K562 (cell line): ENCODE data around the gene KAT7. TPM values are rescaled to one million over a fixed set of nuclear protein-coding genes. Genes with fewer than 3 reads are reported as not detected.

ENCODE experiments used
- ARNT ChIP-seq, 2 experiments: fragments of 450-650 bp; IDR thresholded peaks; 2 replicates each; pipeline ENCODE4 v1.6.1; 2016; ENCODE audit warnings: mild to moderate bottlenecking in 1 of 2
- ASH1L ChIP-seq: fragments of 450-650 bp; IDR thresholded peaks from 2 replicates; pipeline ENCODE4 v1.6.1; 2018; ENCODE audit warnings: borderline replicate concordance, mild to moderate bottlenecking, low read depth; ENCODE audit not compliant: partially characterized antibody
- COPS2 ChIP-seq: fragments of 450-650 bp; conservative IDR thresholded peaks from 2 replicates; pipeline ENCODE4 v1.6.1; 2016; ENCODE audit warnings: mild to moderate bottlenecking, moderate library complexity
- CTBP1 ChIP-seq: fragments of 450-650 bp; IDR thresholded peaks from 2 replicates; pipeline ENCODE4 v1.6.1; 2016; ENCODE audit warnings: borderline replicate concordance
- EP300 ChIP-seq: IDR thresholded peaks from 2 replicates; pipeline ENCODE4 v1.6.1; 2012; ENCODE audit warnings: low read length, improper control_type of control experiment
- ETV5 ChIP-seq: sonication (generic); formaldehyde crosslinking; IDR thresholded peaks from 2 replicates; pipeline ENCODE4 v1.4.0; 2020; ENCODE audit warnings: low read depth, mild to moderate bottlenecking, missing genetic modification reagents
- ETV6 ChIP-seq, 3 experiments: fragments of 150-350 bp in 1 of 3; sonication (generic) in 1 of 3; formaldehyde crosslinking in 1 of 3; IDR thresholded peaks; 2 replicates each; pipeline versions ENCODE4 v1.6.1 to v1.8.0; 2014 to 2022; ENCODE audit warnings: borderline replicate concordance in 2 of 3, low read depth in 2 of 3, antibody characterized with exemption in 1 of 3, low read length in 1 of 3, mild to moderate bottlenecking in 1 of 3, missing genetic modification reagents in 1 of 3
- HMG20A ChIP-seq: fragments of 450-650 bp; formaldehyde crosslinking; conservative IDR thresholded peaks from 2 replicates; pipeline ENCODE4 v1.4.0; 2020; ENCODE audit warnings: mild to moderate bottlenecking, mixed read lengths
- MAFG ChIP-seq: fragments of 450-650 bp; conservative IDR thresholded peaks from 2 replicates; pipeline ENCODE4 v1.6.1; 2016; ENCODE audit warnings: missing genetic modification characterization, missing compliant biosample characterization
- NR2C2 ChIP-seq, 2 experiments: fragments of 200-800 bp in 1 of 2; sonication (Bioruptor generic) in 1 of 2; sonication (generic) in 1 of 2; formaldehyde crosslinking in 1 of 2; IDR thresholded peaks; 2 replicates each; pipeline versions ENCODE4 v1.6.1 to v1.8.0; 2016 to 2022; ENCODE audit warnings: mild to moderate bottlenecking in 1 of 2, missing compliant biosample characterization in 1 of 2, missing genetic modification characterization in 1 of 2, missing genetic modification reagents in 1 of 2
- PYGO2 ChIP-seq: fragments of 450-650 bp; IDR thresholded peaks from 2 replicates; pipeline ENCODE4 v1.6.1; 2016; ENCODE audit warnings: mild to moderate bottlenecking, missing genetic modification characterization, moderate library complexity, missing compliant biosample characterization
- RAD51 ChIP-seq: fragments of 450-650 bp; IDR thresholded peaks from 2 replicates; pipeline ENCODE4 v1.7.1; 2016; ENCODE audit warnings: low read depth, mild to moderate bottlenecking, borderline replicate concordance
- RHOXF2B ChIP-seq: fragments of 250-450 bp; sonication (Bioruptor Pico); conservative IDR thresholded peaks from 2 replicates; pipeline ENCODE4 v1.5.1; 2021
- TAL1 ChIP-seq: fragments of 450-650 bp; IDR thresholded peaks from 2 replicates; pipeline ENCODE4 v1.6.1; 2016; ENCODE audit warnings: mild to moderate bottlenecking
- TFAM ChIP-seq: fragments of 250-450 bp; sonication (Bioruptor Pico); conservative IDR thresholded peaks from 2 replicates; pipeline ENCODE4 v1.5.0; 2021; ENCODE audit warnings: mild to moderate bottlenecking, moderate library complexity
- ZC3H8 ChIP-seq: fragments of 450-650 bp; IDR thresholded peaks from 2 replicates; pipeline ENCODE4 v1.6.1; 2017
- ZNF121 ChIP-seq: sonication (generic); formaldehyde crosslinking; conservative IDR thresholded peaks from 2 replicates; pipeline ENCODE4 v1.8.0; 2022; ENCODE audit warnings: missing genetic modification reagents
- ZNF140 ChIP-seq: fragments of 250-450 bp; sonication (Bioruptor Pico); IDR thresholded peaks from 2 replicates; pipeline ENCODE4 v1.8.0; 2021; ENCODE audit warnings: moderate library complexity, mild to moderate bottlenecking, inconsistent platforms
- ZNF408 ChIP-seq: fragments of 250-450 bp; sonication (Bioruptor Pico); IDR thresholded peaks from 2 replicates; pipeline ENCODE4 v1.4.0; 2020; ENCODE audit warnings: low read depth, mild to moderate bottlenecking, moderate library complexity
- ZNF445 ChIP-seq: fragments of 250-450 bp; sonication (Bioruptor Pico); IDR thresholded peaks from 2 replicates; pipeline ENCODE4 v1.4.0; 2020; ENCODE audit warnings: low read depth, mild to moderate bottlenecking, moderate library complexity
- ZNF668 ChIP-seq: fragments of 250-450 bp; sonication (Bioruptor Pico); IDR thresholded peaks from 2 replicates; pipeline ENCODE4 v1.8.0; 2022; ENCODE audit warnings: mild to moderate bottlenecking, inconsistent platforms
- ZNF766 ChIP-seq: fragments of 200-800 bp; sonication (Bioruptor generic); conservative IDR thresholded peaks from 2 replicates; pipeline ENCODE4 v1.6.1; 2016; ENCODE audit warnings: missing genetic modification characterization, missing compliant biosample characterization
- ZNF780A ChIP-seq: fragments of 250-450 bp; sonication (Bioruptor Pico); IDR thresholded peaks from 2 replicates; pipeline ENCODE4 v1.5.0; 2021; ENCODE audit warnings: mild to moderate bottlenecking
- polyA plus RNA-seq, 8 experiments: library from polyadenylated mRNA; depleted of rRNA in 4 of 8; stranded (reverse) in 5 of 8; unstranded in 3 of 8; fragments of >200 nt; fragmentation: Nextera tagmentation in 2 of 8; fragmentation: Illumina TruSeq in 1 of 8; extraction: Ambion mirVana in 2 of 8; extraction: Trizol in 1 of 8; gene quantifications; 2 replicates each; pipeline versions ENCODE4 v1.2.1 to v1.2.3, GENCODE V29; 2011 to 2014; ENCODE audit warnings: inconsistent platforms in 1 of 8, missing spikeins in 1 of 8
- total RNA-seq, 7 experiments: library from RNA; depleted of rRNA in 6 of 7; stranded (reverse); fragments of >200 nt in 6 of 7; fragmentation: Illumina TruSeq in 2 of 7; extraction: Trizol in 2 of 7; gene quantifications; 2 replicates each; pipeline versions ENCODE4 v1.2.1 to v1.2.3, GENCODE V29; 2011 to 2021; ENCODE audit warnings: low replicate concordance in 1 of 7
- TF ChIP-seq, protein P1 (sequence below): fragments of 450-650 bp; conservative IDR thresholded peaks from 2 replicates; pipeline ENCODE4 v1.6.1; 2016; ENCODE audit warnings: missing genetic modification characterization, low read depth, mild to moderate bottlenecking, control low read depth, missing compliant biosample characterization
- TF ChIP-seq, protein P2 (sequence below): fragments of 450-650 bp; IDR thresholded peaks from one replicate; pipeline ENCODE4 v1.6.1; 2018; ENCODE audit warnings: mild to moderate bottlenecking, moderate library complexity; ENCODE audit not compliant: partially characterized antibody
- TF ChIP-seq, protein P3 (sequence below): fragments of 450-650 bp; IDR thresholded peaks from 2 replicates; pipeline ENCODE4 v1.6.1; 2017; ENCODE audit warnings: mild to moderate bottlenecking, moderate library complexity

Gene KAT7
- total and polyA plus RNA-seq, 9 of the 15 experiments (the other 6 are each of a cell fraction or from before 2014, with no cell fraction given), result 10.8 to 57.3 (median 34.8) TPM

DNA sequence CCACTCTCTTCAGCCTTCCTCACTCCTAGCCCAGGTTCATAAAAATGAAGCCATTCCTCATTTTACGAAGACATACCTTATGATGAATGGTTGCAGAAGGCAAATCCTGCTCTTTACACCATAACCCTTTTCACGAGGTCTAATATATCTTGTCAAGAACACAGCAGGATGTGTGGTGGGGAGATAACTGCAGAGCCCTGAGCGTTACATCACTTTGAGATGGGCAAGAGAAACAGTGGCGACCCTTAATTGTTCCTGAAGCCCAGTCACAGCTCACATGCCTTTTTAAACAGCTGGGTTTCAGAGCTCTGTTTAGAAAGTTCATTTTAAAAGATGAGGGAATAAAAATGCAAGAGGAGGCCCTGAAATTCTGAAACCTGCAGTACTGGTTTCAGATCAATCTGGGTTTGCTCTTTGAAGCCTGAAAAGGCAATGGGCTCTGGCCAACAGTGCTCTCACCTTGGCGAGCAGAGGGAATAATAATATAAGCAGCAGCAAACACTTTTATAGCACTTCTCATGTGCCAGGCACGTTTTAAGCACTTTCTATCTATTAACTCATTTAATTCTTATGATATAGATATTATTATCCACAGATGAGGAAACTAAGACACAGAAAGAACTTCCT lies 27.4 kb upstream of the KAT7 start (continued):
- TF ChIP-seq ZNF140 (CRISPR knock-in tag) (no peak), EP300 (peak; percentile 87), ZNF766 (CRISPR knock-in tag) (peak; percentile 58; the same call in 1 of the 2 replicates), ZNF408 (CRISPR knock-in tag) (no peak), TFAM (CRISPR knock-in tag) (no peak), RAD51 (peak; percentile 19; the same call in 1 of the 2 replicates), RHOXF2B (CRISPR knock-in tag) (0 out of 2 replicates have a peak, but pooled peaks have one; percentile 33), ZC3H8 (no peak), ETV6 (IDR thresholded peaks at IDR 0.05; ENCODE audit: borderline replicate concordance in 1 of 2, low read depth in 2 of 2, low read length in 1 of 2) (no peak), ETV6 (CRISPR knock-in tag; IDR thresholded peaks at IDR 0.05; ENCODE audit: borderline replicate concordance) (no peak), NR2C2 (CRISPR knock-in tag; IDR thresholded peaks at IDR 0.05) (no peak), NR2C2 (tag; IDR thresholded peaks at IDR 0.05) (peak; percentile 52; the same call in 1 of the 2 replicates), ASH1L (no peak), ZNF668 (CRISPR knock-in tag) (no peak), COPS2 (no peak), CTBP1 (peak; percentile 76), ZNF780A (no peak), HMG20A (CRISPR knock-in tag) (no peak), TAL1 (peak; percentile 83), ETV5 (CRISPR knock-in tag) (0 out of 2 replicates have a peak, but pooled peaks have one; percentile 48), MAFG (tag) (no peak), ZNF445 (CRISPR knock-in tag) (no peak), ZNF121 (no peak), ARNT (IDR thresholded peaks at IDR 0.05) (0 out of 4 replicates have a peak, but pooled peaks of 1 of the 2 experiments have one; percentile 74), PYGO2 (tag) (no peak)
- TF ChIP-seq, protein P1, sequence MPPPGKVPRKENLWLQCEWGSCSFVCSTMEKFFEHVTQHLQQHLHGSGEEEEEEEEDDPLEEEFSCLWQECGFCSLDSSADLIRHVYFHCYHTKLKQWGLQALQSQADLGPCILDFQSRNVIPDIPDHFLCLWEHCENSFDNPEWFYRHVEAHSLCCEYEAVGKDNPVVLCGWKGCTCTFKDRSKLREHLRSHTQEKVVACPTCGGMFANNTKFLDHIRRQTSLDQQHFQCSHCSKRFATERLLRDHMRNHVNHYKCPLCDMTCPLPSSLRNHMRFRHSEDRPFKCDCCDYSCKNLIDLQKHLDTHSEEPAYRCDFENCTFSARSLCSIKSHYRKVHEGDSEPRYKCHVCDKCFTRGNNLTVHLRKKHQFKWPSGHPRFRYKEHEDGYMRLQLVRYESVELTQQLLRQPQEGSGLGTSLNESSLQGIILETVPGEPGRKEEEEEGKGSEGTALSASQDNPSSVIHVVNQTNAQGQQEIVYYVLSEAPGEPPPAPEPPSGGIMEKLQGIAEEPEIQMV, result no peak
- TF ChIP-seq, protein P2, sequence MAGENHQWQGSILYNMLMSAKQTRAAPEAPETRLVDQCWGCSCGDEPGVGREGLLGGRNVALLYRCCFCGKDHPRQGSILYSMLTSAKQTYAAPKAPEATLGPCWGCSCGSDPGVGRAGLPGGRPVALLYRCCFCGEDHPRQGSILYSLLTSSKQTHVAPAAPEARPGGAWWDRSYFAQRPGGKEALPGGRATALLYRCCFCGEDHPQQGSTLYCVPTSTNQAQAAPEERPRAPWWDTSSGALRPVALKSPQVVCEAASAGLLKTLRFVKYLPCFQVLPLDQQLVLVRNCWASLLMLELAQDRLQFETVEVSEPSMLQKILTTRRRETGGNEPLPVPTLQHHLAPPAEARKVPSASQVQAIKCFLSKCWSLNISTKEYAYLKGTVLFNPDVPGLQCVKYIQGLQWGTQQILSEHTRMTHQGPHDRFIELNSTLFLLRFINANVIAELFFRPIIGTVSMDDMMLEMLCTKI, result no peak
- TF ChIP-seq, protein P3, sequence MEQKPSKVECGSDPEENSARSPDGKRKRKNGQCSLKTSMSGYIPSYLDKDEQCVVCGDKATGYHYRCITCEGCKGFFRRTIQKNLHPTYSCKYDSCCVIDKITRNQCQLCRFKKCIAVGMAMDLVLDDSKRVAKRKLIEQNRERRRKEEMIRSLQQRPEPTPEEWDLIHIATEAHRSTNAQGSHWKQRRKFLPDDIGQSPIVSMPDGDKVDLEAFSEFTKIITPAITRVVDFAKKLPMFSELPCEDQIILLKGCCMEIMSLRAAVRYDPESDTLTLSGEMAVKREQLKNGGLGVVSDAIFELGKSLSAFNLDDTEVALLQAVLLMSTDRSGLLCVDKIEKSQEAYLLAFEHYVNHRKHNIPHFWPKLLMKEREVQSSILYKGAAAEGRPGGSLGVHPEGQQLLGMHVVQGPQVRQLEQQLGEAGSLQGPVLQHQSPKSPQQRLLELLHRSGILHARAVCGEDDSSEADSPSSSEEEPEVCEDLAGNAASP, result no peak
